Heart left ventricle (tissue), 13 donors: ENCODE measurements around the gene VPREB1.

Experiments used
- POLR2A ChIP-seq, 2 donors: fragments of 450-650 bp; IDR thresholded peaks; one replicate each; pipeline ENCODE4 v1.6.1; 2017; ENCODE audit warnings: antibody characterized with exemption in 2 of 2, mild to moderate bottlenecking in 2 of 2, moderate library complexity in 2 of 2
- TF ChIP-seq, protein P1 (sequence below), 12 donors: fragments of 200-600 bp; sonication (generic) in 4 of 12; IDR thresholded peaks; one replicate each; pipeline versions ENCODE4 v1.5.0 to v1.8.0; 2018 to 2022; ENCODE audit warnings: antibody characterized with exemption in 12 of 12, mild to moderate bottlenecking in 5 of 12
- donor health status: ischemic (EF 13 %, LVEDD 7.1; RV severe dilation, severe dysfunction).
- donor health status: DM: no; HTN: yes; CAD: no.
- donor health status: DM: no; HTN: no; CAD: no.
- donor health status: ischemic (EF 25% LVEDD 6.9; RV normal size, moderate dysfunction).
- donor health status: ischemic (EF 25% LVEDD 5.7; RV mildly dilated, moderate dysfunction).
- donor health status: ischemic (EF 35%, LVEDD 5.7; RV mildly dilated, moderate dysfunction).
- donor health status: nonischemic (EF 11% LVEDD 7.7; RV severe dilation, severe dysfunction).
- donor health status: DM: yes; HTN: yes; CAD: no.
- donor health status: PGD.
- donor health status: ischemic (EF 29% LVEDD 5.4; RV normal size, mild dysfunction).
- donor health status: nonischemic (EF 23%, LVEDD 6.1; RV moderate dilation, normal function).

DNA sequence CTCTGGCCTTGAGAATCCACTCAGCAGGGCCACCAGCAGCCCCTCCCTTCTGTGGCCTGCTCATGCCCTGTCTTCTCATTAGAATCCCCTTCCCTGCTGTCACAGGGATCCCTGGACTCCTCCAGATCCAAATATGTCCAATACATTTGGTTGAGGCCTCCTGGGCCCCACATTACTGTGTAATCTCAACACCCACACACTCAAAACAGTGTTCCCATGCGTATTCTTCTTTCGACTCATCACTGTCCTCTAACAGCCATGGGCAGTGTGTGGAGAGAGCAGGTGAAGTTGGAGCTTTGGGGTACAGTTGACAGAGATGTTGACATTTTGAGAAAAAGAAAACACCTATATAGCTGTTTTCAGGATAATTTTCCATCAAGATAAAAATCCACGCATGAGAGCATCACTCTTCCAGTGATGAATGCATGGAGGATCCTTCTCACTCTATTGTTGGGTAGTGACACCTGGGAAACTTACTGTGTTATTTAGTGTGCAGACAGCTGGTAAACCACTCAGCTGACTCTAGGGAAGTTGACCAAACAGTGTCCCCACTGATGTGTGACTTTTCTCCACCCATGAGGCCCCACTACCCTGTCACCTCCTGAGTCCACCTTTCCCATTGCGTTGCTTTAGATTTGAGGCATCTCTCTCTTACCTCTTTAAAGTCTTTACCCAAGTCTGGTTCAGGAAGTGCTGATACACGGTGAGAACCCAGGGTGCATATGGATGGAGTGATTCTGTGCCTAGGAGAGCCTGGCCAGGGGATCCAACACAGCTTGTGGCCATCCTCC, 28.7 kb upstream of the VPREB1 start:
- TF ChIP-seq, protein P1, sequence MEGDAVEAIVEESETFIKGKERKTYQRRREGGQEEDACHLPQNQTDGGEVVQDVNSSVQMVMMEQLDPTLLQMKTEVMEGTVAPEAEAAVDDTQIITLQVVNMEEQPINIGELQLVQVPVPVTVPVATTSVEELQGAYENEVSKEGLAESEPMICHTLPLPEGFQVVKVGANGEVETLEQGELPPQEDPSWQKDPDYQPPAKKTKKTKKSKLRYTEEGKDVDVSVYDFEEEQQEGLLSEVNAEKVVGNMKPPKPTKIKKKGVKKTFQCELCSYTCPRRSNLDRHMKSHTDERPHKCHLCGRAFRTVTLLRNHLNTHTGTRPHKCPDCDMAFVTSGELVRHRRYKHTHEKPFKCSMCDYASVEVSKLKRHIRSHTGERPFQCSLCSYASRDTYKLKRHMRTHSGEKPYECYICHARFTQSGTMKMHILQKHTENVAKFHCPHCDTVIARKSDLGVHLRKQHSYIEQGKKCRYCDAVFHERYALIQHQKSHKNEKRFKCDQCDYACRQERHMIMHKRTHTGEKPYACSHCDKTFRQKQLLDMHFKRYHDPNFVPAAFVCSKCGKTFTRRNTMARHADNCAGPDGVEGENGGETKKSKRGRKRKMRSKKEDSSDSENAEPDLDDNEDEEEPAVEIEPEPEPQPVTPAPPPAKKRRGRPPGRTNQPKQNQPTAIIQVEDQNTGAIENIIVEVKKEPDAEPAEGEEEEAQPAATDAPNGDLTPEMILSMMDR (IDR thresholded peaks at IDR 0.05) = no peak
- TF ChIP-seq POLR2A (IDR thresholded peaks at IDR 0.05) = no peak
